Parathyroid adenoma (tissue), 2 donors: ENCODE results near the gene SPOCK2.

Source experiments
- H2AFZ ChIP-seq: fragments of 300-600 bp; sonication (generic); one replicate; pipeline ENCODE4 v1.7.0; 2017; ENCODE audit warnings: antibody characterized with exemption, mild to moderate bottlenecking
- H3K27ac ChIP-seq: fragments of 300-600 bp; sonication (generic); one replicate; pipeline ENCODE4 v1.7.0; 2017
- H3K27me3 ChIP-seq: fragments of 300-600 bp; sonication (generic); one replicate; pipeline ENCODE4 v1.7.0; 2017; ENCODE audit warnings: low read length; ENCODE audit not compliant: control insufficient read depth, insufficient read depth
- H3K36me3 ChIP-seq: fragments of 300-600 bp; sonication (generic); one replicate; pipeline ENCODE4 v1.7.0; 2017; ENCODE audit warnings: low read length; ENCODE audit not compliant: control insufficient read depth, insufficient read depth
- H3K4me1 ChIP-seq: fragments of 300-600 bp; sonication (generic); one replicate; pipeline ENCODE4 v1.7.0; 2017; ENCODE audit warnings: control low read depth
- H3K4me2 ChIP-seq: fragments of 300-600 bp; sonication (generic); one replicate; pipeline ENCODE4 v1.7.0; 2017; ENCODE audit warnings: low read length
- H3K4me3 ChIP-seq: fragments of 300-600 bp; sonication (generic); one replicate; pipeline ENCODE4 v1.7.0; 2017; ENCODE audit warnings: low read depth, low read length
- H3K79me2 ChIP-seq: fragments of 300-600 bp; sonication (generic); one replicate; pipeline ENCODE4 v1.7.0; 2017; ENCODE audit warnings: control low read depth
- H3K9ac ChIP-seq: fragments of 300-600 bp; sonication (generic); one replicate; pipeline ENCODE4 v1.7.0; 2017; ENCODE audit warnings: mild to moderate bottlenecking
- H3K9me3 ChIP-seq: fragments of 300-600 bp; sonication (generic); one replicate; pipeline ENCODE4 v1.7.0; 2017; ENCODE audit warnings: low read length; ENCODE audit not compliant: control insufficient read depth
- CTCF ChIP-seq: fragments of 300-600 bp; sonication (generic); IDR thresholded peaks from one replicate; pipeline ENCODE4 v1.7.0; 2017; ENCODE audit warnings: antibody characterized with exemption, mild to moderate bottlenecking
- donor health status: primary hyperparathyroidism.

Gene SPOCK2

GRCh38 chr10:72081210-72081609 is 7.1 kb downstream of the SPOCK2 start:
- Histone ChIP-seq H3K9me3 (no peaks in the 10 kb centered on the region), H3K4me3 (no peak overlapping the region), H3K36me3 (no peaks in the 10 kb centered on the region), H3K4me2 (no peak overlapping the region), H3K9ac (no peak overlapping the region), H3K79me2 (no peaks in the 10 kb centered on the region), H3K27ac (no peak overlapping the region), H3K27me3 (no peaks in the 10 kb centered on the region), H3K4me1 (no peaks in the 10 kb centered on the region), H2AFZ (no peak overlapping the region)
- TF ChIP-seq CTCF: no peak

GRCh38 chr10:72080042-72080975 is 8.0 kb downstream of the SPOCK2 start:
- H3K27ac ChIP-seq: no peak overlapping the region
- H3K4me3 ChIP-seq: no peak overlapping the region
- no peaks in the 10 kb centered on the region for H3K27me3 ChIP-seq
- no peak for TF ChIP-seq CTCF
- H3K9ac ChIP-seq: no peak overlapping the region
- H3K79me2 ChIP-seq: no peaks in the 10 kb centered on the region
- H2AFZ ChIP-seq: no peak overlapping the region
- H3K4me2 ChIP-seq: no peak overlapping the region
- H3K4me1 ChIP-seq: no peaks in the 10 kb centered on the region
- no peaks in the 10 kb centered on the region for H3K9me3 ChIP-seq
- H3K36me3 ChIP-seq: no peaks in the 10 kb centered on the region

GRCh38 chr10:72079356-72079755 is 9.0 kb downstream of the SPOCK2 start:
- Histone ChIP-seq H3K4me3 (no peak overlapping the region), H2AFZ (no peak overlapping the region), H3K79me2 (no peaks in the 10 kb centered on the region), H3K4me1 (no peaks in the 10 kb centered on the region), H3K36me3 (no peaks in the 10 kb centered on the region), H3K27ac (no peak overlapping the region), H3K4me2 (no peak overlapping the region), H3K27me3 (no peaks in the 10 kb centered on the region), H3K9ac (no peak overlapping the region), H3K9me3 (no peaks in the 10 kb centered on the region)
- TF ChIP-seq CTCF: no peak

- Histone ChIP-seq H2AFZ (no peak overlapping the region), H3K4me3 (no peak overlapping the region), H3K36me3 (no peaks in the 10 kb centered on the region), H3K4me2 (no peak overlapping the region), H3K4me1 (no peaks in the 10 kb centered on the region), H3K27ac (no peak overlapping the region), H3K9me3 (no peaks in the 10 kb centered on the region), H3K9ac (no peak overlapping the region), H3K79me2 (no peaks in the 10 kb centered on the region), H3K27me3 (no peaks in the 10 kb centered on the region)
- TF ChIP-seq CTCF: no peak
These were observed 10.9 kb downstream of the SPOCK2 start for GRCh38 chr10:72077275-72077990.
